LoVo (cell line): ENCODE measurements around the gene PARD6A.

Experiments
- DNase-seq: peaks from one replicate; pipeline ENCODE4 v3.0.0-alpha.2; 2016; ENCODE audit warnings: low spot score

The PARD6A gene

DNA sequence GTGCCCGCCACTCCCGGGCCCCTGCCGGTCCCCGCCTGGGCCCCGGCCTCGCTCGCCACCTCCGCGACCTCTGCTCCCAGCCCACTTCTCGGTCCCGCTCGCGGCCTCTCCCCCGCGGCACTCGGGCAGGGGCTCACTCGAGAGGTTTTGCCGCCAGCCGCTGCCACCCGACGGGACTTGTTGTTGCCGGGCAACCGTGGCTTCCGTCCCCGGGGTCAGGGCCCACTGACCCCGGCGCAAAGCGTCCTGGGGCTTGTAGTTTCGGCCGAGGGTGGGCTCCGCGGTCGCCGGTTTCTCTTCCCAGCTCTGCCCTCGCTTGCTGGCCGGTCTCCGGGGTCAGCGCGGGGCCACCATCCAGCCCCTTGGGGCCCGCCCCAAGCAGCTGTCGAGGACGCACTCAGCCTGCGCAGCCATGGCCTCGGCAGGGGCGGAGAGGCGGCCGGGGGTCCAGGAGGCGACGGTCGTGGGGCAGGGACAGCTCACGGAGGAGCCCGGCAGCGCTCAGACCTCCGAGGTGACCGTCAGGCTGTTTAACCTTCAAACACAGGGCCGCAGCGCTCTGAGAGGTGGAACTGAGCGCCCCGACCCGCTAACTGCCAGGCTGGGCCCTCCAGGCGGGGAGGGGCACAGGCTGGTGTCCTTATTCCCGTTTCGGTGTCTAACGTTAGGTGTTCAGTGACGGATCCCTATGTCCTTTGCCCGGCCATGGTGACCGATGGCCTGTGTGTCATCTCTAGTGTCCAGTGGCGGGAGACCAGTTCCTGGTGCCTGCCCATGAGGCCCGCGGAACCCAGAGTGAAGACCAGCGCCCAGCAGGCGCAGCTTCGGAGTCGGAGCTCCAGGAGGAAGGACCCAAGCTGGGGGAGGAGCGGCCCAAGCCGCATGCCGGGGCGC, 6.0 kb downstream of the PARD6A start, which contains the start of the genes C16orf86 and ENKD1:
C16orf86 (plus strand) TSS at position 256 of the 894 bp plus-strand sequence; CDS start at position 413, 157 bp downstream.
ENKD1 (minus strand) TSS at position 192 of the 894 bp plus-strand sequence. CDS start 308 bp downstream, outside the sequence.
- peak; percentile 31 for DNase-seq

DNA sequence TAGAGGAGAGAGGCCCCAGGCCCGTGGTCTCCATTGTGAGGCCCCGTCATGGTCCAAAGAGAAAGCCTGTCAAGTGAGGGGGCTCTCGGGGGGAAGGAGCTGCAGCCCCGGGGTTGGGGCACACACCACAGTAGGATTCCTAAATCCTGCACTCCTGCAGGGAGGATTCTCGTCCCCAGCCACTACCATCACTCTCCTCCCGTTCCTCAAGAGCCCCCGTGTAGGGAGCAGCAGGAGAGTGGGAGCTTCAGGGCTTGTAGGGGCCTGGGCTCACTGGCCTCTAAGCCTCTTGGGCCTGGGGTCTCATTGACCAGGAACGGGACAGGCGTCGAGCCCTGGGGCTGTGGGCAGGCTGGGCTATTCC, 6.7 kb downstream of the PARD6A start:
- DNase-seq: no peak

- DNase-seq: no peak
Measured at GRCh38 chr16:67667817-67668494, 7.2 kb downstream of the PARD6A start.

DNA sequence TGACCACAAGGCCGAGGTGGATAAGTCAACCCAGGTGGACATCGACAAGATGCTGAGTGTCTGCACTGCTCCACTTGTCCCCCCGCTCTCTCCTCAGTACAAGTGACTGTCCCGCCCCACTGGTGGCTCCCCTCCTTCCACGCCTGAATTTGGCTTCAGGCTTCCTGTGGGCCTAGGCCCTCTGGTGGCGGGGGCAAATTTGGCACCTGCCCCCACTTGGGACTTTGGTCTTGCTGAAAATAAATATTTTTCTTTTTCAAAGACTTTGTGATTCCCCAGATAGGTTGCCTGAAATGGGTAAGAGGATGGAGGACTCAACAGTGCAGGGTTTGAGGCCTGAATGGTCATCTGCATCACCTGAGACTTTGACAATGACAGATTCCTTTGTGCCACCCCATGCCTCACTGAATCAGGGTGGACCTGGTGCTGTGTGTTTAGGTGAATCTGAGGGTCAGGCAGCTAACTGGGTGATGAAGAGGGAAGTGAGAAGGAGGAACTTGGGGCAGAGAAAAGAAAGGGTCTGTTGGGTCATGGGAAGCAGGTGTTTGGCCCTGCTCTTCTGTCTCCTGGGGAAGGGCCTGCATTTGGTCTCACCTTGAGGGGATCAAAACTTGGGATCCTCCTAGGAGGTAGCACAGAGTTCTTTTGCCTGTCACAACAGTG, 7.9 kb downstream of the PARD6A start:
- no peak for DNase-seq

DNA sequence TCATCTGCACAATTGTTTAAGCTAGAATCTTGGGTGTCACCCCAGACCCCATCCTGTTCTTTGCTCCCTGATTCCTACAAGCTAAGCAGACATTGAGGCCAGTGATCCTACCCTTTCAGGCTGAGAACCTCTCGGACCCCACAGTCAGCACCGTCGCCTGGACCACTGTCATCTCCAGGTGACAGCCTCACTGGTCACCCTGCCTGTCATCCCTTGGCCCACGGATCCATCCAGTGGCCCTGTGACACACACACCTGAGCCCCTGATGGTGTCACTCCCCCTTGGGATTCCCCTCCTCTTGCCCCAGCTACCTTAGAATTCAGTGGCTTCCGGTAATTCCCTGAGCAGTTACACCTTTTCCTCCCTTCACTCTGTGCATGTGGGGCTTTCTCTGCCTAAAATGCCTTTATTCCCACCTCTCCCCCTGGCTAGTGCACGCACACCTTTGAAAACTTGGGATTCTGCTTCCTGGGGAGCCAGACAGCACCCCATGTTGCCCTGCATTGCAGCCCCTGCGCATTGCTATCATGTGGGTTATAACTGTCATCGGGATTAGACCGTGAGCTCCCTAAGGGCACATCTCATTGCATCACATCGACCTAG, 8.8 kb downstream of the PARD6A start:
- no peak for DNase-seq

DNA sequence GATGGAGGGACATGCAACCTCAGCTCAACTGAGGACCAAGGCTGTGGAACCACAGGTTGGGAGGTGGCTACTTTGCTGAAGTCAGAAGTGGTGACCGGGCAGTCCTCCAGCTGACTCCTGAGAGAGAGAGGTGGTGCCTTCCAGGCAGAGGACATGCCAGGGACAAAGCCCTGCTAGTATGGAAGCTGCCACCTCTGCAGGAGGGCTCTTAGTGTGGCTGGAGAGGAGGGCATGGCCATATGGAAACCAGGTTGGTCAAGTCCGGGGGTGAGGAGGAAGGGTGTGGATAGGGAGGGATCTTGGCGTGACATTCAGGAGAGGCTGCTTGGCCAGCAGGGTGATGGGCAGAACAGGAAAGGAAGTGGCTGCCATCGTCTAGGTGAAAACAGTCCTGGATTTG, 11.5 kb downstream of the PARD6A start:
- DNase-seq: no peak

GRCh38 chr16:67672739-67673662, 12.2 kb downstream of the PARD6A start:
- no peak for DNase-seq

DNA sequence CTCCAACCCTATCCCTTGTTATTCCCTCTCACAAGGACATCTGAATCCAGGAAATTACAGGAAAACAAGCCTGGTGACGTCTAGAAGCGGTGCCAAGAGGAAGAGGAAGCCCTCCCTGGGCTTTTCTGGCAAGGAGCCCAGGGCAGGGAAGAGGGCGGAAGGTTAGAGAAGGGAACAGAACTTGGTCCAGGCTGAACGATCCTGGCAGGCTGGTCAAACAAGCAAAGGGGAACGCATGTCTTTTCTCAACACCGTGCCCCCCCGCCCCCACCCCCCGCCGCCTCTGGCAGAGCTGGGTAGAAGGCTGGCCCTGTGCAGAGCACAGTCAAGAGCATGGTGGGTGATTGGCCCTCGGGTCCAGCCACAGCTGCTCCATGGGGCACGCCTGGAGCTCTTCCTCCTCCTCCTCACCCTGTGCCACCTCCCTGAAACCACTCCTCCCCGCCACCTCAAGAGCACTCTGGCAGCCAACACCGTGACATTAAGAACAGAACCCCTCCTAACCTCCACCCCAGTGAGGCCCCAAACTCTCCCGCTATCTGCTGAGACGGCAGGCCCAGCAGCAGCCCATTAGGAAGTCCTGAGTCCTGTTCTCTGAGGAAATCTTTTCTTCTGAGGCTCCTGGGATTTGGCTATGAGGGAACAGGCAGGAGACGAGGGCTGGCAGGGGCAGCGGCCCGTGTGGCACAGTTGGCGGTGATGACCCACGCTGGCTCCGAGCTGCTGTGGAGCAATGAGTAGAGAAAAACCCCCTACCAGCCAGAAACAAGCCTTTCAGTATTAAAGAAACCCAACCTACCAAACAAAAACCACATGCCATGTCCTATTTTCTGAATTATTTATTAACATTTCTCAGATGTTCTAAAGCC, 13.2 kb downstream of the PARD6A start:
- DNase-seq: no peak

- DNase-seq: no peak
Measured at GRCh38 chr16:67674851-67675578, 14.3 kb downstream of the PARD6A start.

DNA sequence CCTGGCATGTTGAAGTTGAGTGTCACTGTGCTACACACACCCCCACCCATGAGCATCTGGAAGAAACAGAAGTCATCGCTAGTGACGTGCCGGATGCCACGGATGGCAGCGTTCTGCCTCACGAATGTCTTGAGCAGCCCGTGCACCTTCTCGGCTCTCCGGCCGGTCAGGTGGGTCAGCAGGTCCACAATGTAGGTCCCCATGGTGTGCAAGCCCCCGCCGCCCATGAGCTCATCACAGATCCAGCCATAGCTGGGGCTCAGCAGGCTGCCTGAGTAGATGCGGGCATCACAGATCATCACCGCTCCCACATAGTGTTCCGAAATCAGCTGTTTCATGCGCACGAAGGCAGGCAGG, 14.8 kb downstream of the PARD6A start:
- DNase-seq: no peak

- no peak for DNase-seq
Measured at GRCh38 chr16:67675999-67676398, 15.2 kb downstream of the PARD6A start.

DNA sequence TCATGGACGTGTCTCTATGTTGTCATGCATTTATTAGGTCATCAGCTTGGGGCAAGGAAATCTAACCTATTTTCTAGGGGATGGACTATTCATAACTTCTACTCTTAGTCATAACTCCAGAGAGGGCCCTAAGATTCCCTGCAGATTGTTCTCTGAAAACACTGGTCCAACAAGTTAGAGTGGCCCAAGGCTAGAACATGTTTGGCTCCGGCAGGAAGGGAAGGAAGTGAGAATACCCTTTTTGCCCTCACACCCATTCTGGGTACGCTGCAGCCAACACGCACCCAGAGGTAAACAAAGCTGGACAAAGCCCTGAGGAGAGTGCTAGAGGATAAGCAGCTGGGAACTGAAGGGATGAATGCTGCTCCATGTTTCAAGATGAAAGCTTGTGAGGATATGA, 15.8 kb downstream of the PARD6A start:
- no peak for DNase-seq

GRCh38 chr16:67676939-67677338, 16.2 kb downstream of the PARD6A start:
- no peak for DNase-seq

- no peak for DNase-seq
Measured at GRCh38 chr16:67677712-67678111, 17.0 kb downstream of the PARD6A start.

DNA sequence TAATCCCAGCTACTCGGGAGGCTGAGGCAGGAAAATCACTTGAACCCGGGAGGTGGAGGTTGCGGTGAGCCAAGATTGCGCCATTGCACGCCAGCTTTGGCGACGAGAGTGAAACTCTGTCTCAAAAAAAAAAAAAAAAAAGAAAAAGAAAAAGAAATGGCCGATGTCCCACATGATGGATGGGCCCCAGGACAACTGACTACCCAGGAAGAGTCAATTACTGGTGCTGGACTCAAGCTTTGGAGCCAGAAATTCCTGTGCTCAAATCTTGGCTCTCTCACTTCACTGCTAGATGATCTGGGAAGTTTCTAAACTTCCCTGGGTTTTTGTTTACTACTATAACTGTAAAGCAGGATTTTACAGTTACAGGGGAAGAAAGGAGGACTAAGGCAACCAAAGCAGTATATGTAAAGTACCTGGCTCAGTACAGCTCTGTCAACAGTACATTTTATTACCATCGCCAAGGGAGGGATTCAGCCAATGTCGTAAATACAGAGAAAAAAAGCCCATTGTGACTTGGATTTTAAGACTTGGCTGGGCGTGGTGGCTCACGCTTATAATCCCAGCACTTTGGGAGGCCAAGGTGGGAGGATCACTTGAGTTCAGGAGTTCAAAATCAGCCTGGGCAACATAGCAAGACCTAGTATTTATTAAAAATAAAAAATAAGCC, 17.7 kb downstream of the PARD6A start:
- no peak for DNase-seq

DNA sequence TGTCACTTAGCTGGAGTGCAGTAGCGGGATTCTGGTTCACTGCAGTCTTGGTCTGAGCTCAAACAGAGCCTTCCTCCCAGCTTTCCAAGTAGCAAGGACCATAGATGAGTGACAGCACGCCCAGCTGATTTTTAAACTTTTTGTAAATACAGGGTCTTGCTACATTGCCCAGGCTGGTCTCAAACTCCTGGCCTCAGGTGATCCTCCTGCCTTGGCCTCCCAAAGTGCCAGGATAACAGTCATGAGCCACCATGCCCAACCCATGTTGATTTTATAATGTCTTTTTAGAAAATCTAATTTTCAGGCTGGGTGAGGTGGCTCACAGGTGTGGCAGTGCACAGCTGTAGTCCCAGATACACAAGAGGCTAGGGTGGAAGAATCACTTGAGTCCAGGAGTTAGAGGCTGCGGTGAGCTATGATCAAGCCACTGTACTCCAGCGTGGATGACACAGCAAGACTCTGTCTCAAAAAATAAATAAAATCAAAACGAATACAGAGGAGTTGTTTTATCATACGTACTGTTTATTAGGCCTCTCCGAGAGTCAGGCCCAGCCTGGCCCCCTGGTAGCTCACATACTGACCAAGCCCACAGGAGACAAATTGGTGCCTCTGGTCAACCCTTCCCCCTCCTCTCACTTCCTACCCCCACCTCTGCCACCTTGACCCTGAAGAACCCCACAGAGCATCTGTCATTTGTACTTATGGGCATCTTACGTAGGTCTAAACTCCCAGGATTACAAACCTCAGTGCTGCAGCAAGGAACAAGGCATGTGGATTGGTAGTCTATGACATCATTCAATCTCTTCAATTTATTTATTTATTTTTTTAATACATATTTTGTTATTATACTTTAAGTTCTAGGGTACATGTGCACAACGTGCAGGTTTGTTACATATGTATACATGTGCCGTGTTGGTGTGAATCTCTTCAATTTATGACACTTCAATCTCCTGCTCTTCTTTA, 19.5 kb downstream of the PARD6A start:
- DNase-seq: no peak

DNA sequence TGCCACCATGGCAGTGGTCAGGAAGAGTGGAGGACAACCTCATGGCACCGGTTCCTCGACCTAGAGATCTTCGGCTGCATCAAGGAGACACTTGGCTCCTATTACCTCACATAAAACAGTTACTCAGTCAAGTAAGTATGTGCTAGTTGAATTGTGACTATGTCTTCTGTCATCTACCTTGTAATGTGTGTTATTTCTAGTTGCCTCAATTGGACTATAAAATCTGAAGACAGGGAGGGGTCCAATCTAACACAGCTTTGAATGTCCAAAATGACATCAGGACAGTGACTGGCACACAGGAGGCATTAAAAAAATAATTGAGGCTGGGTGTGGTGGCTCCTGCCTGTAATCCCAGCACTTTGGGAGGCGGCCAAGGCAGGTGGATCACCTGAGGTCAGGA, 23.0 kb downstream of the PARD6A start:
- peak; percentile 38 for DNase-seq
